Mucosa of descending colon (tissue), 3 donors: ENCODE measurements around the gene TMEM41A. TPM values are rescaled to one million over a fixed set of nuclear protein-coding genes. Genes with fewer than 3 reads are reported as not detected.

Experiments used
- ATAC-seq: fragments of 200-7000 bp; cut with Tn5 transposase; one replicate; pipeline ENCODE4 v1.9.1; 2020; ENCODE audit warnings: mild to moderate bottlenecking, moderate library complexity
- DNase-seq, 3 donors: peaks; one replicate each; pipeline ENCODE4 v3.0.0-alpha.2; 2020
- H3K36me3 ChIP-seq: fragments of 200-600 bp; one replicate; pipeline ENCODE4 v1.8.0; 2021; ENCODE audit warnings: low read depth, mild to moderate bottlenecking
- H3K4me1 ChIP-seq: fragments of 200-600 bp; one replicate; pipeline ENCODE4 v1.8.0; 2021; ENCODE audit warnings: low read depth, mild to moderate bottlenecking
- H3K4me3 ChIP-seq: fragments of 200-600 bp; one replicate; pipeline ENCODE4 v1.8.0; 2021; ENCODE audit warnings: mild to moderate bottlenecking
- H3K9me3 ChIP-seq: fragments of 200-600 bp; one replicate; pipeline ENCODE4 v1.8.0; 2021; ENCODE audit warnings: mild to moderate bottlenecking
- CTCF ChIP-seq: fragments of 200-600 bp; IDR thresholded peaks from one replicate; pipeline ENCODE4 v1.8.0; 2022; ENCODE audit warnings: antibody characterized with exemption, mild to moderate bottlenecking
- intact Hi-C, 2 donors: fragments of 100-400 bp; cut with DNase I in 1 of 2; cut with micrococcal nuclease in 1 of 2; formaldehyde crosslinking; loops; one replicate each; pipeline versions ENCODE4 v1.11.0 to v1.11.1; 2022; cut with DNase I, micrococcal nuclease
- long read RNA-seq, 2 donors: library from polyadenylated mRNA; unstranded; transcript quantifications; one replicate each; pipeline ENCODE4 v2.0.0, GENCODE V29; 2019 to 2021
- total RNA-seq, 3 donors: library from RNA; stranded (reverse); fragmentation: NEBNext Ultra II Directional in 2 of 3; extraction: Animal tissue kit (Norgen Biotek cat#: 25700) in 2 of 3; gene quantifications; one replicate each; pipeline versions ENCODE4 v1.2.1 to v1.2.4, GENCODE V29; 2021 to 2023
- donor health status: DM: no; HTN: no; CAD: no; lungs with moderate emphysema.
- donor health status: DM: no; HTN: no; CAD: no.
- donor health status: DM: no; HTN: yes; CAD: no.

TMEM41A gene
- total RNA-seq: 10 to 100 TPM; 13.1 to 14.4 (median 14.4) TPM
- long read RNA-seq, donor 1, transcript TMEM41A-203 (5 exons, 2,827 nt): major isoform, 8 of 13 reads
- long read RNA-seq, donor 1, partial matches to known transcripts: 1 of 13 reads
- long read RNA-seq, donor 1, other reads (novel, unspliced or antisense): 3 of 13 reads
- long read RNA-seq, donor 2, transcript TMEM41A-203 (5 exons, 2,827 nt): major isoform, 5 of 12 reads
- long read RNA-seq, donor 2, partial matches to known transcripts: 0 of 12 reads
- long read RNA-seq, donor 2, other reads (novel, unspliced or antisense): 6 of 12 reads

DNA sequence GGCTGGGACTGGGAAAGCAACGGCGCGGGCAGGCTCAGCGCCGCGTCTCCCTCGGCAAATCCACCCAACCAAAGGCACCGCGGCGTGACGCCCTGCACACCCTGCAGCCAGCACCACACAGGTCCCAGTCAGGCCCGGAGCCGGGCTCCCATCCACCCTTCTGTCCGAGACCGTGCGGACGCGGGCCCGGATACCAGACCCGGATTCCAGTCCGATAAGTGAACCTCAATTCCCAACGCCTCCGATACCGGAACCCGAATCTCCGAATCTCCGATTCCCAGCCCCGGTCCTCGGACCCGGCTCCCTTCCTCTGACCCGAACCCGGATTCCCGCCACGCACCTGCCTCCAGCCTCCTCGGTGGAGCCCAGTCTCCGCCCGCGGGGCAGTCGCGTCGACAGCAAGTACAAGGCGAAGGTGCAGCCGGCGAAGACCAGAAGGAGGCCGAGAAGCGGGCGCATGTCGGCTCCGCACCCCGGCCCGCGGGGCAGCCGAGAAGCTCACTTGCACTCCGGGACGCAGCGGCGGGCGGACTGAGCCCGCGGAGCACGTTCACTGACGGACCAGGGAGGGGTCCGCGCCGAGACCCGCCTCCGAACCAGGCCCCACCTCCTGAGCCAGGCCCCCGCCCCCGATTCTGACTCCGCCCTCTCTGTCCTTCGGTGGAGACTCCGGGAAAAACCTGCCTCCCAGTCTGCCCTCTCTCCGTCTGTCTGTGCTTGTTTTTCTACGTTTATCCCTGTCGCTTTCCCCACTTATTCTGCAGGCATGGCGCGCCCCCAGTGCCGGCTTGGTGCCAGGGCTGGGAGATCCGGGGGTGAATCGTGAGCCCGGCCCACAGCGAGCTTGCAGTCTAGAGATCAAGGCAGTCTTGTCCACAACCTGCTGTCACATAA is at the start of gene TMEM41A:
Gene TMEM41A (minus strand): TSS at position 533 of the 894 bp plus-strand sequence. CDS start 74 bp downstream, at position 459.
- ATAC-seq: peak; percentile 99
- intact Hi-C loops: no loop called here
- Histone ChIP-seq H3K9me3 (no peaks in the 10 kb centered on the region), H3K36me3 (no peaks in the 10 kb centered on the region), H3K4me3 (peak within 1 kb of the TSS; percentile 75), H3K4me1 (peaks cover 9% of the 10 kb centered on the region)
- peak; percentile 96 to 98 (median 96) for DNase-seq
- TF ChIP-seq CTCF: no peak

DNA sequence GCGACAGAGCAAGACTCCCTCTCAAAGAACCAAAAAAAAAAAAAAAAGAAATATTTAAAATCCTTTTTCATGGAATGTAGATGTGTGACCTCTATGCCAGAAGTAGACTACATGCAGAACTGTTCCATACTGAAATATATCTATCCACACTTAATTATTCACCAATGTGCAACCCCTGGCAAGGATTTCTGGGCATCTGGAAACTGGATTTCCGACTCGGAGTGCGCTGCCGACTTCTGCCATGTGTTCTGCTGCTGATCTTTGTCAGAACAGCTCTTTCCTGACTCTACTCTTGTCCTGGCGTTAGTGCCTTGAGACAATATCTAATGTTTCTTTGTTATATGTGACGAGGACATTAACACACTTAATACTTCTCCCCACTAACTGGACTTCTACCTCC is 41.9 kb upstream of the TMEM41A start:
- intact Hi-C loops: no loop called here
- Histone ChIP-seq H3K4me1 (peaks cover 36% of the 10 kb centered on the region), H3K4me3 (no peak overlapping the region), H3K36me3 (no peaks in the 10 kb centered on the region), H3K9me3 (no peaks in the 10 kb centered on the region)
- no peak for TF ChIP-seq CTCF
- ATAC-seq (no peak), DNase-seq (no peak)

- no peaks in the 10 kb centered on the region for H3K36me3 ChIP-seq
- ATAC-seq (no peak), DNase-seq (no peak)
- intact Hi-C loops: no loop called here
- peaks cover 30% of the 10 kb centered on the region for H3K4me1 ChIP-seq
- no peaks in the 10 kb centered on the region for H3K9me3 ChIP-seq
- TF ChIP-seq CTCF: no peak
- no peak overlapping the region for H3K4me3 ChIP-seq
Observed at GRCh38 chr3:185539934-185540333, 41.1 kb upstream of the TMEM41A start.

GRCh38 chr3:185537369-185537970 is 38.6 kb upstream of the TMEM41A start:
- Histone ChIP-seq H3K4me1 (peaks cover 16% of the 10 kb centered on the region), H3K4me3 (no peak overlapping the region), H3K36me3 (no peaks in the 10 kb centered on the region), H3K9me3 (no peaks in the 10 kb centered on the region)
- intact Hi-C loops: no loop called here
- TF ChIP-seq CTCF: no peak
- peak in 2 of 3 donors; percentile 51 to 77 for DNase-seq
- peak; percentile 97 for ATAC-seq

GRCh38 chr3:185534511-185534910 is 35.7 kb upstream of the TMEM41A start:
- H3K4me3 ChIP-seq: no peak overlapping the region
- H3K4me1 ChIP-seq: peaks cover 13% of the 10 kb centered on the region
- intact Hi-C loops: no loop called here
- no peaks in the 10 kb centered on the region for H3K9me3 ChIP-seq
- DNase-seq (no peak), ATAC-seq (no peak)
- TF ChIP-seq CTCF: no peak
- no peaks in the 10 kb centered on the region for H3K36me3 ChIP-seq
